Keratinocyte (primary cell): ENCODE data around the gene CLEC18A. TPM values are rescaled to one million over a fixed set of nuclear protein-coding genes. Genes with fewer than 3 reads are reported as not detected.

ENCODE experiments used
- DNase-seq: peaks from one replicate; pipeline ENCODE4 v3.0.0-alpha.2; 2011; ENCODE audit warnings: low read depth, missing footprints, low spot score
- FAIRE-seq: peaks from 2 replicates; lab custom pipeline; 2011; peaks lifted over from hg19 to GRCh38; lab: Jason Lieb, UNC
- H2AFZ ChIP-seq: 2 replicates; pipeline ENCODE4 v1.6.0; 2012; ENCODE audit warnings: low read length, control low read depth, inconsistent platforms; ENCODE audit not compliant: control insufficient read depth
- H3K27ac ChIP-seq: 2 replicates; pipeline ENCODE4 v1.5.1; 2011; ENCODE audit warnings: low read length; ENCODE audit not compliant: control insufficient read depth, insufficient read depth
- H3K27me3 ChIP-seq: 3 replicates; pipeline ENCODE4 v1.6.0; 2011; ENCODE audit warnings: low read length; ENCODE audit not compliant: control insufficient read depth, insufficient read depth; ENCODE audit errors: extremely low read depth
- H3K36me3 ChIP-seq, 2 experiments: 2 replicates in 1 of 2; 3 replicates in 1 of 2; pipeline ENCODE4 v1.5.1; 2011; ENCODE audit warnings: low read length in 2 of 2, mild to moderate bottlenecking in 1 of 2; ENCODE audit not compliant: control insufficient read depth in 2 of 2, insufficient read depth in 2 of 2; ENCODE audit errors: extremely low read depth in 1 of 2
- H3K4me1 ChIP-seq: 3 replicates; pipeline ENCODE4 v1.5.1; 2011; ENCODE audit warnings: low read length; ENCODE audit not compliant: control insufficient read depth, insufficient read depth; ENCODE audit errors: extremely low read depth
- H3K4me2 ChIP-seq: 3 replicates; pipeline ENCODE4 v1.6.0; 2011; ENCODE audit warnings: low read depth, low read length; ENCODE audit not compliant: control insufficient read depth, insufficient read depth; ENCODE audit errors: extremely low read depth
- H3K4me3 ChIP-seq, 3 experiments: fragments of 200-600 bp in 1 of 3; sonication (generic) in 1 of 3; 2 replicates in 2 of 3; 3 replicates in 1 of 3; pipeline ENCODE4 v1.5.1; 2011 to 2016; ENCODE audit warnings: low read length in 3 of 3, mild to moderate bottlenecking in 3 of 3, control low read depth in 2 of 3, inconsistent platforms in 1 of 3, low read depth in 1 of 3, mixed read lengths in 1 of 3, mixed run types in 1 of 3, moderate library complexity in 1 of 3; ENCODE audit not compliant: control insufficient read depth in 2 of 3, insufficient read depth in 2 of 3; ENCODE audit errors: extremely low read depth in 1 of 3
- H3K79me2 ChIP-seq: 2 replicates; pipeline ENCODE4 v1.6.0; 2012; ENCODE audit warnings: low read length; ENCODE audit not compliant: control insufficient read depth, insufficient read depth
- H3K9ac ChIP-seq: 3 replicates; pipeline ENCODE4 v1.6.0; 2011; ENCODE audit warnings: low read length; ENCODE audit not compliant: control insufficient read depth, insufficient read depth; ENCODE audit errors: extremely low read depth
- H3K9me1 ChIP-seq: 3 replicates; pipeline ENCODE4 v1.6.0; 2011; ENCODE audit warnings: low read length; ENCODE audit not compliant: control insufficient read depth, insufficient read depth; ENCODE audit errors: extremely low read depth
- H3K9me3 ChIP-seq: 2 replicates; pipeline ENCODE4 v1.5.1; 2012; ENCODE audit warnings: low read depth, low read length; ENCODE audit not compliant: control insufficient read depth
- H4K20me1 ChIP-seq: 3 replicates; pipeline ENCODE4 v1.6.0; 2011; ENCODE audit warnings: low read length; ENCODE audit not compliant: control insufficient read depth, insufficient read depth; ENCODE audit errors: extremely low read depth
- EZH2 ChIP-seq: IDR thresholded peaks from one replicate; pipeline ENCODE4 v1.6.1; 2012; ENCODE audit warnings: inconsistent platforms, mild to moderate bottlenecking, low read length, moderate library complexity
- dilution Hi-C: fragments of 300-500 bp; cut with MboI; formaldehyde crosslinking; loops from one replicate; pipeline ENCODE4 v1.7.0; 2020; ENCODE audit warnings: low sequenced_read_pairs; ENCODE audit not compliant: extremely low pct_ligation_motif_present
- polyA plus RNA-seq, 5 experiments: library from polyadenylated mRNA; depleted of rRNA in 3 of 5; stranded (reverse) in 3 of 5; stranded (forward) in 1 of 5; unstranded in 1 of 5; fragments of >200 nt; gene quantifications; 1 replicate in 1 of 5; 2 replicates in 3 of 5; 3 replicates in 1 of 5; pipeline versions ENCODE4 v1.2.1 to v1.2.3, GENCODE V29; 2011 to 2012; ENCODE audit warnings: missing spikeins in 2 of 5, low read depth in 1 of 5, low replicate concordance in 1 of 5
- TF ChIP-seq, protein P1 (sequence below), 3 experiments: IDR thresholded peaks in 1 of 3; conservative IDR thresholded peaks in 1 of 3; optimal IDR thresholded peaks in 1 of 3; 2 replicates in 2 of 3; 3 replicates in 1 of 3; pipeline versions ENCODE3 to v1.5.1; 2011; ENCODE audit warnings: low read length in 3 of 3, mild to moderate bottlenecking in 3 of 3, moderate library complexity in 2 of 3, control low read depth in 1 of 3, inconsistent platforms in 1 of 3; ENCODE audit not compliant: insufficient read depth in 2 of 3; ENCODE audit errors: extremely low read depth in 1 of 3

Gene CLEC18A
- polyA plus RNA-seq, 1 donor (not counting 4 experiments of a cell fraction or from before 2014, with no cell fraction given) = 0.14 TPM

DNA sequence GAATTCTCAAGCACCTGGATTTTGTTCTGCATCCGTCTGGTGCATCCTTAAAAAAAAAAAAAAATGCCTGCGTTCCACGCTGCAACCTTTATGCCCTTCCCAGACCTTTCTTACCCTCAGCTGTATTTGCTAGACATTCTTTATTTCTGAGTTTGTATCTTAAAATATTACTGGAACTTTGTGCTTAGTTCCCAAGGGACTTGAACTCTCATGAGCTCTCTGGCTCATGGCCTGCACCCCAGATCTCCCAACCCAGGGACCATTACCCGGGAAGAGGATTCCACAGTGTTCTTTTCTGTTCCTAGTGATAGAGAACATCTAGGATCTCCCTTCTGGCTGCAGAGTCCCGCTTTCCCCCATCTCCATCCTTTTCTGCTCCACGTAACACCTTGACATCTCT is 28.9 kb upstream of the CLEC18A start:
- H3K36me3 ChIP-seq = peaks cover 0 to 2% of the 10 kb centered on the region in 2 experiments
- no peaks in the 10 kb centered on the region for H4K20me1 ChIP-seq
- no peak for FAIRE-seq

DNA sequence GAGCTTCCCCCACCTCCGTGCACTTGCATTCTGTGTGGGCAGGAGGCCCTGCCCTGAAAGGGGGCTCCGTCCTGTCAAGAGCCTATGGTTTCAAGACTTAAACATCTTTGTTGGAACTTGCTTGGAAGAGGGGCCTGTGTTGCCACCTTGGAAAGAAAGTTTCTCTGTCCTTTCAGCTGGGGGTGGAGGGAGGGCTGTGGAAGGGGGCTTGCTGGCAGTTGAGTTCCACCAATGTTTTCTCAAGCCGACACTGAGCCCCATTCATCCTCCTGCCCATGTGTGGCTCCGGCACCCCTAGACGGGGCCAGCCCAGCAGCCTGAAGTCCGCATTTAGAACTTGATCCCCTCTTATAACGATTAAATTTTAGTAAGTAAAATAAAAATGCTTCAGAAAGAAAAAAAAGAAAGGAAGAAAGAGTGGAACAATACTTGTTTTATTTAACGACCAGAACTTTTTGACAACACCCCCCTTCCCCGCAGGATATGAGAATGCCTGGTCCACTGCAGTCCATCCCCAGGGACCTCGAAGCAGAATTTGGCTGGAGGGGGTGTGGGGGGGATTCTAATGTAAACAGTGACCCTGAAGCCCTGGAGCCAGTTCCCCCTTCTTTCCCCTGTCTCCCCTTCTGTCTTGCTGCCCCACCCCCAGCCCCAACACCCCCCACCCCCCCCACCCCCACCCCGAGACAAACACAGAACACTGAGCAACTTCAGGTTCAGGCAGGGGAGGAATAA is 26.9 kb upstream of the CLEC18A start:
- H3K4me1 ChIP-seq = no peaks in the 10 kb centered on the region
- no peak overlapping the region for H3K4me3 ChIP-seq
- H3K9ac ChIP-seq = no peak overlapping the region
- no peaks in the 10 kb centered on the region for H3K9me1 ChIP-seq
- H2AFZ ChIP-seq = no peak overlapping the region
- no peaks in the 10 kb centered on the region for H3K79me2 ChIP-seq
- no peak overlapping the region for H3K4me2 ChIP-seq
- DNase-seq (no peak), FAIRE-seq (no peak)
- H3K9me3 ChIP-seq = no peaks in the 10 kb centered on the region
- peaks cover 0 to 2% of the 10 kb centered on the region in 2 experiments for H3K36me3 ChIP-seq
- no peak overlapping the region for H3K27ac ChIP-seq
- no peaks in the 10 kb centered on the region for H3K27me3 ChIP-seq
- dilution Hi-C loops = no loop called here
- TF ChIP-seq EZH2 = no peak
- no peaks in the 10 kb centered on the region for H4K20me1 ChIP-seq

More for the DNA sequence above, 28.9 kb upstream of the CLEC18A start:
- H3K27ac ChIP-seq = no peak overlapping the region
- no peak overlapping the region for H2AFZ ChIP-seq
- H3K9me1 ChIP-seq = no peaks in the 10 kb centered on the region
- H3K4me1 ChIP-seq = peaks cover 10% of the 10 kb centered on the region
- no peaks in the 10 kb centered on the region for H3K79me2 ChIP-seq
- no peak overlapping the region for H3K4me2 ChIP-seq
- no peak for DNase-seq
- H3K9ac ChIP-seq = no peak overlapping the region
- dilution Hi-C loops = no loop called here
- H3K9me3 ChIP-seq = no peaks in the 10 kb centered on the region
- H3K4me3 ChIP-seq = no peak overlapping the region
- TF ChIP-seq EZH2 = no peak
- TF ChIP-seq, protein P1, sequence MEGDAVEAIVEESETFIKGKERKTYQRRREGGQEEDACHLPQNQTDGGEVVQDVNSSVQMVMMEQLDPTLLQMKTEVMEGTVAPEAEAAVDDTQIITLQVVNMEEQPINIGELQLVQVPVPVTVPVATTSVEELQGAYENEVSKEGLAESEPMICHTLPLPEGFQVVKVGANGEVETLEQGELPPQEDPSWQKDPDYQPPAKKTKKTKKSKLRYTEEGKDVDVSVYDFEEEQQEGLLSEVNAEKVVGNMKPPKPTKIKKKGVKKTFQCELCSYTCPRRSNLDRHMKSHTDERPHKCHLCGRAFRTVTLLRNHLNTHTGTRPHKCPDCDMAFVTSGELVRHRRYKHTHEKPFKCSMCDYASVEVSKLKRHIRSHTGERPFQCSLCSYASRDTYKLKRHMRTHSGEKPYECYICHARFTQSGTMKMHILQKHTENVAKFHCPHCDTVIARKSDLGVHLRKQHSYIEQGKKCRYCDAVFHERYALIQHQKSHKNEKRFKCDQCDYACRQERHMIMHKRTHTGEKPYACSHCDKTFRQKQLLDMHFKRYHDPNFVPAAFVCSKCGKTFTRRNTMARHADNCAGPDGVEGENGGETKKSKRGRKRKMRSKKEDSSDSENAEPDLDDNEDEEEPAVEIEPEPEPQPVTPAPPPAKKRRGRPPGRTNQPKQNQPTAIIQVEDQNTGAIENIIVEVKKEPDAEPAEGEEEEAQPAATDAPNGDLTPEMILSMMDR (optimal IDR thresholded peaks at IDR 0.05 in 1 of 3, IDR thresholded peaks at IDR 0.05 in 1 of 3, conservative IDR thresholded peaks at IDR 0.05 in 1 of 3; ENCODE audit: extremely low read depth in 1 of 3, insufficient read depth in 2 of 3, low read length in 3 of 3) = no peak
- no peaks in the 10 kb centered on the region for H3K27me3 ChIP-seq
